ENCODE results near the gene ANXA2.
A peak's percentile ranks its signal among the peaks of the same experiment; 100 is the strongest.

- no peak for TF ChIP-seq TCF7L2 (IDR thresholded peaks at IDR 0.05; ENCODE audit: low read depth, low read length)
- TF ChIP-seq, protein P1, sequence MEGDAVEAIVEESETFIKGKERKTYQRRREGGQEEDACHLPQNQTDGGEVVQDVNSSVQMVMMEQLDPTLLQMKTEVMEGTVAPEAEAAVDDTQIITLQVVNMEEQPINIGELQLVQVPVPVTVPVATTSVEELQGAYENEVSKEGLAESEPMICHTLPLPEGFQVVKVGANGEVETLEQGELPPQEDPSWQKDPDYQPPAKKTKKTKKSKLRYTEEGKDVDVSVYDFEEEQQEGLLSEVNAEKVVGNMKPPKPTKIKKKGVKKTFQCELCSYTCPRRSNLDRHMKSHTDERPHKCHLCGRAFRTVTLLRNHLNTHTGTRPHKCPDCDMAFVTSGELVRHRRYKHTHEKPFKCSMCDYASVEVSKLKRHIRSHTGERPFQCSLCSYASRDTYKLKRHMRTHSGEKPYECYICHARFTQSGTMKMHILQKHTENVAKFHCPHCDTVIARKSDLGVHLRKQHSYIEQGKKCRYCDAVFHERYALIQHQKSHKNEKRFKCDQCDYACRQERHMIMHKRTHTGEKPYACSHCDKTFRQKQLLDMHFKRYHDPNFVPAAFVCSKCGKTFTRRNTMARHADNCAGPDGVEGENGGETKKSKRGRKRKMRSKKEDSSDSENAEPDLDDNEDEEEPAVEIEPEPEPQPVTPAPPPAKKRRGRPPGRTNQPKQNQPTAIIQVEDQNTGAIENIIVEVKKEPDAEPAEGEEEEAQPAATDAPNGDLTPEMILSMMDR (IDR thresholded peaks at IDR 0.05), result no peak
- peak; percentile 71 for TF ChIP-seq POLR2AphosphoS5 (IDR thresholded peaks at IDR 0.05; ENCODE audit: low read depth, low read length)
- TF ChIP-seq, protein P2, sequence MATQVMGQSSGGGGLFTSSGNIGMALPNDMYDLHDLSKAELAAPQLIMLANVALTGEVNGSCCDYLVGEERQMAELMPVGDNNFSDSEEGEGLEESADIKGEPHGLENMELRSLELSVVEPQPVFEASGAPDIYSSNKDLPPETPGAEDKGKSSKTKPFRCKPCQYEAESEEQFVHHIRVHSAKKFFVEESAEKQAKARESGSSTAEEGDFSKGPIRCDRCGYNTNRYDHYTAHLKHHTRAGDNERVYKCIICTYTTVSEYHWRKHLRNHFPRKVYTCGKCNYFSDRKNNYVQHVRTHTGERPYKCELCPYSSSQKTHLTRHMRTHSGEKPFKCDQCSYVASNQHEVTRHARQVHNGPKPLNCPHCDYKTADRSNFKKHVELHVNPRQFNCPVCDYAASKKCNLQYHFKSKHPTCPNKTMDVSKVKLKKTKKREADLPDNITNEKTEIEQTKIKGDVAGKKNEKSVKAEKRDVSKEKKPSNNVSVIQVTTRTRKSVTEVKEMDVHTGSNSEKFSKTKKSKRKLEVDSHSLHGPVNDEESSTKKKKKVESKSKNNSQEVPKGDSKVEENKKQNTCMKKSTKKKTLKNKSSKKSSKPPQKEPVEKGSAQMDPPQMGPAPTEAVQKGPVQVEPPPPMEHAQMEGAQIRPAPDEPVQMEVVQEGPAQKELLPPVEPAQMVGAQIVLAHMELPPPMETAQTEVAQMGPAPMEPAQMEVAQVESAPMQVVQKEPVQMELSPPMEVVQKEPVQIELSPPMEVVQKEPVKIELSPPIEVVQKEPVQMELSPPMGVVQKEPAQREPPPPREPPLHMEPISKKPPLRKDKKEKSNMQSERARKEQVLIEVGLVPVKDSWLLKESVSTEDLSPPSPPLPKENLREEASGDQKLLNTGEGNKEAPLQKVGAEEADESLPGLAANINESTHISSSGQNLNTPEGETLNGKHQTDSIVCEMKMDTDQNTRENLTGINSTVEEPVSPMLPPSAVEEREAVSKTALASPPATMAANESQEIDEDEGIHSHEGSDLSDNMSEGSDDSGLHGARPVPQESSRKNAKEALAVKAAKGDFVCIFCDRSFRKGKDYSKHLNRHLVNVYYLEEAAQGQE (IDR thresholded peaks at IDR 0.05; ENCODE audit: insufficient read depth in 1 of 2, low read depth in 2 of 2, low read length in 1 of 2), result no peak
- no peak for TF ChIP-seq SIN3A (IDR thresholded peaks at IDR 0.05; ENCODE audit: borderline replicate concordance, insufficient read depth, low read depth, low read length)
These were observed 33.2 kb downstream of the ANXA2 start for GRCh38 chr15:60364612-60364924.

All from Panc1 (cell line).